PFSK-1 (cell line): Measurements from ENCODE around the gene TCHP.

Source experiments
- FOXP2 ChIP-seq: optimal IDR thresholded peaks from 2 replicates; pipeline ENCODE3; 2011; ENCODE audit warnings: borderline replicate concordance, control low read depth, inconsistent platforms; ENCODE audit not compliant: insufficient read depth; ENCODE audit errors: extremely low read length, extremely low read depth
- POLR2AphosphoS5 ChIP-seq: IDR thresholded peaks from 2 replicates; pipeline ENCODE4 v1.6.1; 2012; ENCODE audit warnings: low read depth, mild to moderate bottlenecking, control low read depth, low read length, moderate library complexity
- REST ChIP-seq, 2 experiments: IDR thresholded peaks; 2 replicates each; pipeline versions ENCODE4 v1.6.1 to v1.8.0; 2011 to 2012; ENCODE audit warnings: low read depth in 2 of 2, low read length in 2 of 2, control low read depth in 1 of 2, inconsistent platforms in 1 of 2, mild to moderate bottlenecking in 1 of 2, moderate library complexity in 1 of 2; ENCODE audit not compliant: insufficient read depth in 1 of 2
- SIN3A ChIP-seq: IDR thresholded peaks from 2 replicates; pipeline ENCODE4 v1.6.1; 2012; ENCODE audit warnings: mild to moderate bottlenecking, low read length, moderate library complexity, borderline replicate concordance; ENCODE audit not compliant: insufficient read depth
- TAF1 ChIP-seq: IDR thresholded peaks from 2 replicates; pipeline ENCODE4 v1.6.1; 2012; ENCODE audit warnings: low read length, control low read depth, borderline replicate concordance; ENCODE audit not compliant: insufficient read depth

Gene TCHP

DNA sequence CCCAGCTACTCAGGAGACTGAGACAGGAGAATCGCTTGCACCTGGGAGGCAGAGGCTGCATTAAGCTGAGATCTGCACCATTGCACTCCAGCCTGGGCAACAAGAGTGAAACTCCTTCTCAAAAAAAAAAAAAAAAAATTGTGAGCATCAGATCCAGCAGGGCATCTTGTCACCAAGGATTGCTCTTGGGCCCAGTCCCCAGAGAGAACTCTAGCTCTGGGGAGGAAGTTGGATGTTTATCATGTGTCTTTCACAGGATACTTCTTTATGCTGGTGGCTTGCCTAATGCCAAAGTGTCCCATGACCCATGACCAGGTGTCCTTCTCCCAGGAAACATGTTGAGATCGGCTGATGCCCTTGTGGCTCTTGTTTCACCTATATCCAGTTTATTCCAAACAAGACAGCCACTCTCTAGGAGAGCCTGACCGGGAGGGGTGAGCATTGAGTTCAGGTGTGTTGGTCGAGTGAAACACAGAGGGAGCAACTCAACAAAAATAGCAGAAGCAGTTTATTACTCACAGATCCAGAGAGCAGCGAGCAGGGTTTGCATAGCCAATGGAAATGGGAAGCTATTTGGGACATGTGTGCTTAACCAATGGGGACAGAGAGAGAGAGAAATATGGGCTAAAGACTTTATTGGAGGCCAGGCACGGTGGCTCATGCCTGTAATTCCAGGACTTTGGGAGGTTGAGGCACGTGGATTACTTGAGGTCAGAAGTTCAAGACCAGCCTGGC lies 6.6 kb upstream of the TCHP start:
- TF ChIP-seq FOXP2, result no peak

- TF ChIP-seq TAF1 (no peak), POLR2AphosphoS5 (no peak)
Observed at GRCh38 chr12:109894939-109895338, 5.1 kb upstream of the TCHP start.

DNA sequence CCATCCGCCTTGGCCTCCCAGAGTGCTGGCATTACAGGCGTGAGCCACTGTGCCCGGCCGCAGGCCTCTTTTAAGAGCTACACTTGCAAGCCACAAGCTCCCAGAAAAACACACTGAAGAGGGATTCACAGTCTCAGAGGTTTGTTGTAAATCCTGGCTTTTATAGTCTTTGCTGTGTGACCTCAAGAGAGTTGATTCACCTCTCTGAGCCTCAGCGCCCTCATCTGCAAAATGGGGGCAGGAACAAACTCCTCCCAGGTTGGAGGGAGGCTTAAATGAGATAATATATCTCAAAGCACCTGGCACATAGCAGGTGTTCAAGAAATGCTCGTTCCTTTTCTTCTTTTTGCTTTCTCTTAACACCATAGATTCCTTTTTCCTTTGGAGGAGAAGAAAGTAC lies 3.9 kb upstream of the TCHP start:
- TF ChIP-seq FOXP2, result no peak
- TF ChIP-seq POLR2AphosphoS5, result no peak
- no peak for TF ChIP-seq SIN3A
- TF ChIP-seq TAF1, result no peak
- TF ChIP-seq REST (IDR thresholded peaks at IDR 0.05; ENCODE audit: insufficient read depth in 1 of 2, low read depth in 2 of 2, low read length in 2 of 2), result no peak

- TF ChIP-seq REST (IDR thresholded peaks at IDR 0.05; ENCODE audit: insufficient read depth in 1 of 2, low read depth in 2 of 2, low read length in 2 of 2) (no peak), POLR2AphosphoS5 (no peak), FOXP2 (no peak), TAF1 (no peak), SIN3A (no peak)
Observed at GRCh38 chr12:109897029-109897428, 3.0 kb upstream of the TCHP start.

- TF ChIP-seq SIN3A, result no peak
- no peak for TF ChIP-seq POLR2AphosphoS5
- no peak for TF ChIP-seq TAF1
- no peak for TF ChIP-seq REST (IDR thresholded peaks at IDR 0.05; ENCODE audit: insufficient read depth in 1 of 2, low read depth in 2 of 2, low read length in 2 of 2)
- TF ChIP-seq FOXP2, result no peak
Observed at GRCh38 chr12:109900752-109901580, 892 bp downstream of the TCHP start.

GRCh38 chr12:109902891-109903418 lies 2.9 kb downstream of the TCHP start:
- TF ChIP-seq TAF1 (no peak), FOXP2 (no peak), SIN3A (no peak), REST (IDR thresholded peaks at IDR 0.05; ENCODE audit: insufficient read depth in 1 of 2, low read depth in 2 of 2, low read length in 2 of 2) (no peak), POLR2AphosphoS5 (no peak)
